D721Med (cell line): ENCODE results near the gene CDK17.

Experiments used
- DNase-seq: peaks from one replicate; pipeline ENCODE4 v3.0.0; 2011; ENCODE audit warnings: low spot score; ENCODE audit not compliant: insufficient read length
- FAIRE-seq: peaks from 2 replicates; lab custom pipeline; 2011; peaks lifted over from hg19 to GRCh38; lab: Jason Lieb, UNC
- CTCF ChIP-seq: IDR thresholded peaks from 2 replicates; pipeline ENCODE4 v1.5.1; 2012; ENCODE audit warnings: mild to moderate bottlenecking, control low read depth; ENCODE audit not compliant: insufficient read depth; ENCODE audit errors: missing control alignments

The CDK17 gene

GRCh38 chr12:96248136-96248931, 151.9 kb downstream of the CDK17 start:
- no peak for TF ChIP-seq CTCF
- FAIRE-seq, result no peak
- DNase-seq, result no peak

GRCh38 chr12:96247563-96247962, 152.7 kb downstream of the CDK17 start:
- no peak for TF ChIP-seq CTCF
- FAIRE-seq, result no peak
- DNase-seq, result no peak

GRCh38 chr12:96246926-96247505, 153.2 kb downstream of the CDK17 start:
- FAIRE-seq, result no peak
- no peak for DNase-seq
- TF ChIP-seq CTCF, result no peak

- no peak for FAIRE-seq
- no peak for TF ChIP-seq CTCF
Measured at GRCh38 chr12:96244826-96245225, 155.4 kb downstream of the CDK17 start.

GRCh38 chr12:96242597-96242996, 157.6 kb downstream of the CDK17 start:
- FAIRE-seq (no peak), DNase-seq (no peak)
- no peak for TF ChIP-seq CTCF

More at GRCh38 chr12:96244826-96245225, 155.4 kb downstream of the CDK17 start:
- DNase-seq, result no peak

- no peak for DNase-seq
- TF ChIP-seq CTCF, result no peak
- FAIRE-seq, result no peak
Measured at GRCh38 chr12:96241846-96242256, 158.4 kb downstream of the CDK17 start.

- FAIRE-seq, result no peak
- no peak for DNase-seq
- TF ChIP-seq CTCF, result no peak
Measured at GRCh38 chr12:96241431-96241830, 158.8 kb downstream of the CDK17 start.
